Measurements from ENCODE around the gene LONP2.
"Not testable (repeated sequence)": the region's sequence is repeated elsewhere in the genome, so short reads cannot be mapped to it uniquely, and the experiment has no call there.

Gene LONP2

DNA sequence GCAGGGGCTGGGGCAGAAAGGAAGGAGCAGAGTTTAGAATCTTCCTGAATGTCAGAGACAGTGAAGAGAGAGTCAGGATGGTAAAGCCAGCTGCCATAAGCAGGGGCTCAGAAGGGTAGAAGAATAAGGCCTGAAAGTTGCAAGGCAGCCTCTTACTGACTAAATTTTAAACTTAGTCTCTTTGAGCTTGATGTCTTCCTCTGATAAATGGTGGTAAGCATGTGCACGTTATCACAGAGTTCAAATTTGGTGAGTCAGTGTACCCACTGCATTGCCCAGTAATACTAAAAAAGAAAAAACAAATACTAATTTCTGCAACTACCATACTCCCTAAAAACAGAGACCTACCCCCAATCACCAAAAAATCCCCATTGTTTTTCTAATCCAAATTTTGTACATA is 96.0 kb downstream of the LONP2 start:
- DNase-seq = no peak

- no peak for DNase-seq
Measured at GRCh38 chr16:48342591-48342990, 98.5 kb downstream of the LONP2 start.

DNA sequence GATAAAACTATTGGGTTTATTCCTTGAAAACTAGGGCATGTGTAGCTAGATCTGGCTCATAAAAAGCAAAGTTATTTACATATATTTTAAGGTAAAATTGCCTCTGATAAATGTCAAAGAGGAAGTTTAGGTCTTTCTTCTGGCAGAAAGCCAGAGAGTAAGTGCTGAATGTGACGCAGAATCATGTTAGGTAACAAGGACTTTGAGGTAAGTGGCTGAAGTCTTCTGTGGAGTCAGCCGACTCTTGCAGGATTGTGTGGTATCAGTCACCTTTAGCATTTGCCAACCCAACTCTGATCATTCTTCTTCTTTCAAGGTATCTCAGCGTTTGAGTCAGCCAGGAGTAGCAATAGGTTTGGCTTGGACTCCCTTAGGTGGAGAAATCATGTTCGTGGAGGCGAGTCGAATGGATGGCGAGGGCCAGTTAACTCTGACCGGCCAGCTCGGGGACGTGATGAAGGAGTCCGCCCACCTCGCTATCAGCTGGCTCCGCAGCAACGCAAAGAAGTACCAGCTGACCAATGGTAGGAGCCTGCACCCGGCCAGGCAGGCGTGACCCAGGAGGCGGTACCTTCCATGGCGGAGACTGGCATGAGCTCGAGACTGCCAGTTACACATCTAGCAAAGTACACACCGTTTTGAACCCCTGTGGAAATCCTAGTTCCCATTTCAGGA is 103.2 kb downstream of the LONP2 start:
- no peak for DNase-seq

- DNase-seq = peak; percentile 90
Measured at GRCh38 chr16:48347980-48348379, 103.9 kb downstream of the LONP2 start.

- no peak for DNase-seq
Measured at GRCh38 chr16:48350736-48351135, 106.6 kb downstream of the LONP2 start.

DNA sequence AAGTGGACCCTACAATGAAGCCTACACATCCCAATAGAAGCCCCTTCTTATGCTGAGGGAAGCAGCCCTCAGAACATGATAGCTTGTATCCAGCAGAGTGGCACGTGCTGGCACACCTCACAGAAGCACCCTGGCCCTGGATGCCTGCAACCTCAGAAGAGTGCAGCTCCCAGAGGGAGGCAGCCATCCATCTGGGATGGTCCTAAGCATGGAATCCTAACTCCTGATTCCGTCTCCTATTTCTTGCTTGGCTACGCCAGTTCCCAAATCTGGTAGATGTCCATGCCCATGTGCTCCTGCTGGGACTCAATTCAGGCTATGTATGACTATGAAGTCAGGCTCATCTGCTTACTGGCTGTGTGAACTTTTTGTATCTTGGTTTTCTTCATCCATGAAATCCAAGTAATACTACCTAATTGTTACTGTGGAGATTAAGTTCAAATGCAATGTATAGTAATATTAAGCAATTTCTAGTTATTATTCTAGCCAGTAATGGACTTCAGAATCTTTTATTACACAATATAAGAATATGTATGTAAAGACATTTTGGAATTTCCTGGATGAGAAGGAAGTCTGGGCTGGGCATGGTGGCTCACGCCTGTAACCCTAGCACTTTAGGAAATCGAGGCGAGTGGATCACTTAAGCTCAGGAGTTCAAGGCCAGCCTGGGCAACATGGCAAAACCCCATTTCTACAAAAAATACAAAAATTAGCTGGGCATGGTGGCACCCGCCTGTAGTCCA is 108.7 kb downstream of the LONP2 start:
- DNase-seq = no peak

GRCh38 chr16:48353565-48354163 is 109.6 kb downstream of the LONP2 start:
- DNase-seq = peak; percentile 68

- not testable (repeated sequence) for DNase-seq
Measured at GRCh38 chr16:48354385-48354784, 110.3 kb downstream of the LONP2 start.

DNA sequence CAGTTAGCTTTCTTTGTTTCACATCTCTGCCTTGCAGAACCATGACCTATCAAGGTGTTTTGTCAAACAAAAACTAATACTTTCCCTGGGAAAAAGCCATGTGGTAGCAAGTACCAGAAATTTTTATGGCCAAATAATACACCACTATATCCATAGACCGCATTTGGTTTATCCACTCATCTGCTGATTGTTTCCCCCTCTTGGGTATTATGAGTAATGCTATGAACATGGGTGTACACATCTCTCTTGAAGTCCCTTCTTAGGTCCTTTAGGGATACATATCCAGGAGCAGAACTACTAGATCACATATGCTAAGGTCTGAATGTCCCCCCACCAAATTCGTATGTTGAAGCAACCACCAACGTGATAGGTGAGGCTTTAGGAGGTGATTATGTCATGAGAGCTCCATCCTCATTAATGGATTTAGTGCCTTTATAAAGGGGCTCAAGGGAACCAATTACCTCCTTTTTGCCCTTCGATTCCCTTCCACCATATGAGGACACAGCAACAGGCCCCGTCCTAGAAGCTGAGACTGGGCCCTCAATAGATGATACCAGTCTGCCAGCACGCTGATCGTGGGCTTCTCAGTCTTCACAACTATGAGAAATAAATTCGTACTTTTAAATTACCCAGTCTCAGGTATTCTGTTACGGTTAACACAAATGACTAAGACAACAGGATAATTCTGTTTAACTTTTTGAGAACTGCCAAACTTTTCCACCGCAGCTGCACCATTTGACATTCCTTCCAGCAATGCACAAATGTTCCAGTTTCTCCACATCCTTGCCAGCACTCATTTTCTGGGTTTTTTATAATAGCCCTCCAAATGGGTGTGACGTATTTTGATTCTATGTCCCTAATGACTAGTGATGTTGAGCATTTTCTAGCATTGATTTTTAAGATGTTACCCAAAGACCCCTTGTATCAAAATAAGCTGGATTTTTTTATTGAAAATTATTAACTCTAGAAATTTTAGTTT is 111.1 kb downstream of the LONP2 start:
- no peak for DNase-seq

- no peak for DNase-seq
Measured at GRCh38 chr16:48356633-48357376, 112.7 kb downstream of the LONP2 start.

- DNase-seq = no peak
Measured at GRCh38 chr16:48358419-48358818, 114.3 kb downstream of the LONP2 start.

GRCh38 chr16:48359983-48360382 is 115.9 kb downstream of the LONP2 start:
- DNase-seq = no peak

- no peak for DNase-seq
Measured at GRCh38 chr16:48361012-48361411, 116.9 kb downstream of the LONP2 start.

DNA sequence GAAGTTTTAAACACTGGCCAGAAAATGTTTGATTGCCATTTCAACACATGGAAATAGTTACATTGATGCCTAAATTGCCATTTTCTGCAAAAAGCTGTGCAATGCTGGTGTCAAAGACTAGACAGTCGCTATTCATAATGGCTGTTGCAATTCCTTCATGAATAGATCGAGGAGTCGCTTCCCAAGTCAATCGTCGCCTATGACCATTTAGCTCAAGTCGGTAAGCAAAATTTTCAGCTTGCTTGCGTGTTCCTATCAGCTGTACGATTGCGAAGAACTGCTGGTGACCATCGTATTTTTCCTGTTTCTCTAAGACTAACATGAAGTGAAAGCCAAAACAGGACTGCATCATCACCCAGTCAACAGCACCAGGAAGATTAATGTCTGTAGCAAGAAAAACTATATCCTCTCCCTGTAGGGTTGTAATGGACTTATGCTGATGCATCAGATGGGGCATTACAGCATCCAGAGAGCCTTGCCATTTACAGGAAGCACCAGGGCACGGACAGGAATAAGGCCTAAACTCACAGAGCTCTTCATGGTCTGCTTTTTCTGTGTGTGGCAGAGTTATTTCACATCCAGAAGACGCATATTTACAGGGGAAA is 117.5 kb downstream of the LONP2 start:
- no peak for DNase-seq

- DNase-seq = no peak
Measured at GRCh38 chr16:48365025-48365600, 121.0 kb downstream of the LONP2 start.

DNA sequence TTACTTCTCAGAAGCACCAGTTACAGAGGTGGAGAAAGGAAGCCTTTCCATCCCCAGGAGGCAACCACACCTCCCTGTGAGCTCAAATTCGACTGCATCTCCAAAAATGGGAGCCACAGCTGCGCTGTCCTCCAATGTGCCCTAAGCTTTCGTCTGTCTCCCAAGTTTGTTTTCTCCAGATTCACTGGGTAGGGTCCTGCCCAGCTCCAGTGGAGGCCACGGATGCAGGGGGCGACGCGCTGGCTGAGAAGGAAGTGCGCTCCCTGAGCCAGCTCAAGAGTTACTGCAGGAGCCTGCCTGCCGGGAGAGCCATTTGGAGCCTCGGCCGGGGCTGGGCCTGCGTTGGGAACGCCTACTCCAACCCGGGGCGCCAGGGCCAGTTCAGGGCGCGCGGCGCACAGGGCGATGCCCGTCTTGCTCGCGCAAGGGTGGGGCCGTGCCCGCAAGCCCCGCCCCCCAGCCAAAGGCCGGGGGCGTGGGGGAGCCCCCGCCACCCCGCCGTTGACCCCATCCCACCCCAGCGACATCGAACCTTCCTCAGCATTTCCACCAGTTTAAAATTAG is 121.6 kb downstream of the LONP2 start:
- peak; percentile 80 for DNase-seq

- peak; percentile 66 for DNase-seq
Measured at GRCh38 chr16:48366165-48367093, 122.3 kb downstream of the LONP2 start.

DNA sequence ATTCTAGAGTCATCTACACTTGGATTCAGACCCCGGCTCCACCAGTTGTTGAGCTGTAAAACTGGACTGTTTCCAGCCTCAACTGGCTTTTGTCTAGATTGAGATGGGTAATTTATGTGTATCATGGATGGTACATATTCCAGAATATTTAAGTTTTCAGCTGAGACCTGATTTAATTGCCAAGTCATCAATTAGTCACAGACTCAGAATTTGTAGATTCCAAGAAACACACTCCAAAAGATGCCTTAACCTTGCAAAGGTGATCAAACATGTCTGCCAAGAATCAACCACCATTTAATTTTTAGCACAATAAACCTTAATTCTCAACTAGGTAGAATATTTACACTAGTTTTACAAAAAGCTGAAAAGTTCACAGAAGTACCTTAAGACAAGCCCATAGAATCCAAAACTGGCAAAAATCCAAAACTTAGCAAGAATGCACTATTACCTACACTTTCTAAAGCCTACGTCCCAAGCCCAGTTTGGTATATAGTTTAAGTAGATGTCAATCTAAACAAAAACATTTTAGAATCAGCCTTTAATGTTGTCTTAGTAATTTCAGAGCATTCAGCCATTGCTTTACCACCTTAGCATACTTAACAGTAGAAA is 123.4 kb downstream of the LONP2 start:
- no peak for DNase-seq

DNA sequence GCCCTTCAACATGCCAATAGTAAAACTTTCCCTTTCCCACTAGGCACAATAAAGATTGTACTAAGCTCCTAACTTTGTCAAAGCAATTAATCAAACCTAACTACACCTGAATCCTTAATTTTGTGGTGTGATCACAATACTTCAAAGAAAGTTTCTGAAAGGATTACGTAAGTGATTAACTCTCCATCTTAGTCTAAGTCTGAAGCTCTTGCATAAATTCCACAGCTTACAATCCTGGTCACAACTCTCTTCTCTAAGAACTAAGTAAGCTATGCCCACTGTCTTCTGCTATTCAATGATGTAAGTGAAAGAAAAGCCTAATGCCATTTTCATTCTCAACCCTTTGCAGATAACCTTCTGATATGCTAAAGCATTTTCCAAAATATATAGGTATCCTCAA is 125.7 kb downstream of the LONP2 start:
- no peak for DNase-seq
